ENCODE measurements around the gene ZFP36L1.

ZFP36L1 gene

GRCh38 chr14:68795597-68796417, 2.9 kb upstream of the ZFP36L1 start:
- DNase-seq (ENCODE audit: low spot score): peak; percentile 87

GRCh38 chr14:68794851-68795596, 2.2 kb upstream of the ZFP36L1 start:
- DNase-seq (ENCODE audit: low spot score): peak; percentile 80

GRCh38 chr14:68794130-68794850, 1.4 kb upstream of the ZFP36L1 start:
- peak; percentile 95 for DNase-seq (ENCODE audit: low spot score)

GRCh38 chr14:68793734-68794129, 865 bp upstream of the ZFP36L1 start:
- DNase-seq (ENCODE audit: low spot score): no peak

- no peak for DNase-seq (ENCODE audit: low spot score)
These were observed 239 bp downstream of the ZFP36L1 start for GRCh38 chr14:68792678-68792978.

- peak; percentile 49 for DNase-seq (ENCODE audit: low spot score)
These were observed 777 bp downstream of the ZFP36L1 start for GRCh38 chr14:68791902-68792677.

GRCh38 chr14:68791078-68791901, 1.6 kb downstream of the ZFP36L1 start:
- no peak for DNase-seq (ENCODE audit: low spot score)

- no peak for DNase-seq (ENCODE audit: low spot score)
These were observed 2.2 kb downstream of the ZFP36L1 start for GRCh38 chr14:68790644-68791077.

- no peak for DNase-seq (ENCODE audit: low spot score)
These were observed 2.8 kb downstream of the ZFP36L1 start for GRCh38 chr14:68789821-68790643.

- peak; percentile 92 for DNase-seq (ENCODE audit: low spot score)
These were observed 3.7 kb downstream of the ZFP36L1 start for GRCh38 chr14:68788996-68789820.

- no peak for DNase-seq (ENCODE audit: low spot score)
These were observed 4.4 kb downstream of the ZFP36L1 start for GRCh38 chr14:68788275-68788995.

GRCh38 chr14:68787092-68787992, 5.5 kb downstream of the ZFP36L1 start:
- peak; percentile 56 for DNase-seq (ENCODE audit: low spot score)

- peak; percentile 82 for DNase-seq (ENCODE audit: low spot score)
These were observed 6.3 kb downstream of the ZFP36L1 start for GRCh38 chr14:68786491-68787091.

- DNase-seq (ENCODE audit: low spot score): peak; percentile 88
These were observed 7.1 kb downstream of the ZFP36L1 start for GRCh38 chr14:68785534-68786490.

GRCh38 chr14:68784978-68785533, 7.8 kb downstream of the ZFP36L1 start:
- DNase-seq (ENCODE audit: low spot score): peak; percentile 88

All from SW480 (cell line).